Ureter (tissue), 1 donor: ENCODE results near the gene CDC14B. TPM values are rescaled to one million over a fixed set of nuclear protein-coding genes. Genes with fewer than 3 reads are reported as not detected.

Source experiments
- total RNA-seq: library from RNA; stranded (reverse); gene quantifications from one replicate; pipeline ENCODE4 v1.2.4, GENCODE V29; 2023
- donor health status: DM: yes; HTN: yes; CAD: no.

Gene CDC14B
- total RNA-seq, 1 donor from 2014 or later = 42.0 TPM

Other genes with a start within 250 kb of the CDC14B start
- gene SLC35D2, start 236.1 kb downstream of the CDC14B start, total RNA-seq = 26.0 TPM
- 1.8 TPM for gene ZNF367, start 201.5 kb downstream of the CDC14B start, total RNA-seq
- gene HABP4, start 169.7 kb downstream of the CDC14B start, total RNA-seq = 13.4 TPM
- 14.0 TPM for gene PRXL2C, start 35.5 kb upstream of the CDC14B start, total RNA-seq
- gene ZNF510, start 158.2 kb upstream of the CDC14B start, total RNA-seq = 21.3 TPM
- gene ZNF782, start 234.7 kb upstream of the CDC14B start, total RNA-seq = 10.6 TPM